ENCODE results near the gene ADAMTS19.

The ADAMTS19 gene

GRCh38 chr5:129717751-129718310 is 257.7 kb downstream of the ADAMTS19 start:
- Histone ChIP-seq H3K27me3 (ENCODE audit: insufficient read depth, low read length) (no peaks in the 10 kb centered on the region), H2AK5ac (ENCODE audit: low read length) (no peak overlapping the region), H2BK12ac (ENCODE audit: low read length) (no peak overlapping the region), H3K4me1 (ENCODE audit: control insufficient read depth in 1 of 2, insufficient read depth in 2 of 2, low read length in 2 of 2) (no peaks in the 10 kb centered on the region), H3K79me2 (ENCODE audit: control insufficient read depth, insufficient read depth, low read length, poor library complexity) (no peaks in the 10 kb centered on the region), H4K8ac (ENCODE audit: low read depth, low read length) (no peak overlapping the region), H3K9me3 (ENCODE audit: insufficient read depth, low read depth, low read length) (no peaks in the 10 kb centered on the region), H2AFZ (ENCODE audit: insufficient read depth, low read length, poor library complexity) (no peak overlapping the region), H2BK120ac (ENCODE audit: insufficient read depth, low read length, poor library complexity) (no peak overlapping the region), H2BK5ac (ENCODE audit: low read depth, low read length, poor library complexity) (no peak overlapping the region), H3K27ac (ENCODE audit: low read depth, low read length) (no peak overlapping the region), H3K14ac (ENCODE audit: low read length) (no peak overlapping the region), H3K36me3 (ENCODE audit: control insufficient read depth in 1 of 2, insufficient read depth in 2 of 2, low read length in 2 of 2) (no peaks in the 10 kb centered on the region), H3K18ac (ENCODE audit: low read length) (no peak overlapping the region), H4K12ac (ENCODE audit: low read depth, low read length) (no peak overlapping the region), H3K79me1 (ENCODE audit: low read length) (no peaks in the 10 kb centered on the region), H3K4ac (ENCODE audit: low read depth, low read length) (no peak overlapping the region), H3K4me3 (ENCODE audit: low read depth, low read length) (no peak overlapping the region), H3K4me2 (ENCODE audit: low read length) (no peak overlapping the region), H3K23ac (ENCODE audit: low read length) (no peak overlapping the region), H3K9ac (ENCODE audit: low read length) (no peak overlapping the region), H4K91ac (ENCODE audit: low read depth, low read length) (no peak overlapping the region)
- DNase-seq: no peak

- no peaks in the 10 kb centered on the region for H3K36me3 ChIP-seq (ENCODE audit: control insufficient read depth in 1 of 2, insufficient read depth in 2 of 2, low read length in 2 of 2)
- H2BK120ac ChIP-seq (ENCODE audit: insufficient read depth, low read length, poor library complexity): no peak overlapping the region
- no peak overlapping the region for H3K27ac ChIP-seq (ENCODE audit: low read depth, low read length)
- no peak overlapping the region for H4K91ac ChIP-seq (ENCODE audit: low read depth, low read length)
- no peak for DNase-seq
- no peak overlapping the region for H2BK12ac ChIP-seq (ENCODE audit: low read length)
- no peaks in the 10 kb centered on the region for H3K79me1 ChIP-seq (ENCODE audit: low read length)
- no CpG with 5 or more reads among the region's 1 CpG for WGBS (ENCODE audit: extremely low coverage, insufficient coverage, insufficient read length)
- no peak overlapping the region for H3K9ac ChIP-seq (ENCODE audit: low read length)
- H2AFZ ChIP-seq (ENCODE audit: insufficient read depth, low read length, poor library complexity): no peak overlapping the region
- H3K9me3 ChIP-seq (ENCODE audit: insufficient read depth, low read depth, low read length): no peaks in the 10 kb centered on the region
- no peak overlapping the region for H3K14ac ChIP-seq (ENCODE audit: low read length)
- no peak overlapping the region for H3K4ac ChIP-seq (ENCODE audit: low read depth, low read length)
- H2AK5ac ChIP-seq (ENCODE audit: low read length): no peak overlapping the region
- H3K4me1 ChIP-seq (ENCODE audit: control insufficient read depth in 1 of 2, insufficient read depth in 2 of 2, low read length in 2 of 2): no peaks in the 10 kb centered on the region
- H3K23ac ChIP-seq (ENCODE audit: low read length): no peak overlapping the region
- H3K4me3 ChIP-seq (ENCODE audit: low read depth, low read length): no peak overlapping the region
- no peak overlapping the region for H4K12ac ChIP-seq (ENCODE audit: low read depth, low read length)
- H3K4me2 ChIP-seq (ENCODE audit: low read length): no peak overlapping the region
- H3K18ac ChIP-seq (ENCODE audit: low read length): no peak overlapping the region
- no peaks in the 10 kb centered on the region for H3K79me2 ChIP-seq (ENCODE audit: control insufficient read depth, insufficient read depth, low read length, poor library complexity)
- H4K8ac ChIP-seq (ENCODE audit: low read depth, low read length): no peak overlapping the region
- H2BK5ac ChIP-seq (ENCODE audit: low read depth, low read length, poor library complexity): no peak overlapping the region
- H3K27me3 ChIP-seq (ENCODE audit: insufficient read depth, low read length): no peaks in the 10 kb centered on the region
These were observed 258.5 kb downstream of the ADAMTS19 start for GRCh38 chr5:129718471-129719090.

GRCh38 chr5:129724222-129724621 is 264.1 kb downstream of the ADAMTS19 start:
- Histone ChIP-seq H2AK5ac (ENCODE audit: low read length) (no peak overlapping the region), H2BK5ac (ENCODE audit: low read depth, low read length, poor library complexity) (no peak overlapping the region), H3K14ac (ENCODE audit: low read length) (no peak overlapping the region), H3K4me2 (ENCODE audit: low read length) (no peak overlapping the region), H3K4me3 (ENCODE audit: low read depth, low read length) (no peak overlapping the region), H3K9ac (ENCODE audit: low read length) (no peak overlapping the region), H3K4me1 (ENCODE audit: control insufficient read depth in 1 of 2, insufficient read depth in 2 of 2, low read length in 2 of 2) (peaks cover 0 to 1% of the 10 kb centered on the region in 2 experiments), H3K18ac (ENCODE audit: low read length) (no peak overlapping the region), H3K27ac (ENCODE audit: low read depth, low read length) (no peak overlapping the region), H3K4ac (ENCODE audit: low read depth, low read length) (no peak overlapping the region), H3K36me3 (ENCODE audit: control insufficient read depth in 1 of 2, insufficient read depth in 2 of 2, low read length in 2 of 2) (no peaks in the 10 kb centered on the region), H2BK12ac (ENCODE audit: low read length) (no peak overlapping the region), H3K79me2 (ENCODE audit: control insufficient read depth, insufficient read depth, low read length, poor library complexity) (no peaks in the 10 kb centered on the region), H4K12ac (ENCODE audit: low read depth, low read length) (no peak overlapping the region), H3K27me3 (ENCODE audit: insufficient read depth, low read length) (no peaks in the 10 kb centered on the region), H2BK120ac (ENCODE audit: insufficient read depth, low read length, poor library complexity) (no peak overlapping the region), H3K9me3 (ENCODE audit: insufficient read depth, low read depth, low read length) (no peaks in the 10 kb centered on the region), H3K79me1 (ENCODE audit: low read length) (no peaks in the 10 kb centered on the region), H4K91ac (ENCODE audit: low read depth, low read length) (no peak overlapping the region), H2AFZ (ENCODE audit: insufficient read depth, low read length, poor library complexity) (no peak overlapping the region), H3K23ac (ENCODE audit: low read length) (no peak overlapping the region), H4K8ac (ENCODE audit: low read depth, low read length) (no peak overlapping the region)
- DNase-seq: no peak
- no CpG with 5 or more reads among the region's 2 CpGs for whole genome bisulfite sequencing (ENCODE audit: extremely low coverage, insufficient coverage, insufficient read length)

- DNase-seq: no peak
- Histone ChIP-seq H3K36me3 (ENCODE audit: control insufficient read depth in 1 of 2, insufficient read depth in 2 of 2, low read length in 2 of 2) (no peaks in the 10 kb centered on the region), H3K27me3 (ENCODE audit: insufficient read depth, low read length) (no peaks in the 10 kb centered on the region), H3K4ac (ENCODE audit: low read depth, low read length) (no peak overlapping the region), H2BK120ac (ENCODE audit: insufficient read depth, low read length, poor library complexity) (no peak overlapping the region), H3K23ac (ENCODE audit: low read length) (no peak overlapping the region), H2AFZ (ENCODE audit: insufficient read depth, low read length, poor library complexity) (no peak overlapping the region), H2BK12ac (ENCODE audit: low read length) (no peak overlapping the region), H3K18ac (ENCODE audit: low read length) (no peak overlapping the region), H2AK5ac (ENCODE audit: low read length) (no peak overlapping the region), H3K4me3 (ENCODE audit: low read depth, low read length) (no peak overlapping the region), H4K91ac (ENCODE audit: low read depth, low read length) (no peak overlapping the region), H3K4me1 (ENCODE audit: control insufficient read depth in 1 of 2, insufficient read depth in 2 of 2, low read length in 2 of 2) (peaks cover 0 to 1% of the 10 kb centered on the region in 2 experiments), H4K12ac (ENCODE audit: low read depth, low read length) (no peak overlapping the region), H3K14ac (ENCODE audit: low read length) (no peak overlapping the region), H3K4me2 (ENCODE audit: low read length) (no peak overlapping the region), H3K79me2 (ENCODE audit: control insufficient read depth, insufficient read depth, low read length, poor library complexity) (no peaks in the 10 kb centered on the region), H2BK5ac (ENCODE audit: low read depth, low read length, poor library complexity) (no peak overlapping the region), H3K79me1 (ENCODE audit: low read length) (no peaks in the 10 kb centered on the region), H3K27ac (ENCODE audit: low read depth, low read length) (no peak overlapping the region), H4K8ac (ENCODE audit: low read depth, low read length) (no peak overlapping the region), H3K9me3 (ENCODE audit: insufficient read depth, low read depth, low read length) (no peaks in the 10 kb centered on the region), H3K9ac (ENCODE audit: low read length) (peak overlapping the region; percentile 4)
- WGBS (ENCODE audit: extremely low coverage, insufficient coverage, insufficient read length): no CpG with 5 or more reads among the region's 4 CpGs
These were observed 264.5 kb downstream of the ADAMTS19 start for GRCh38 chr5:129724647-129725046.

Measured in trophoblast cell (in vitro differentiated cells and primary cell).